B cell (primary cell): ENCODE results near the gene CLDND2. TPM values are rescaled to one million over a fixed set of nuclear protein-coding genes. Genes with fewer than 3 reads are reported as not detected.

Source experiments
- ATAC-seq: fragments of 200-7000 bp; cut with Tn5 transposase; one replicate; pipeline ENCODE4 v1.10.0; 2021; ENCODE audit warnings: low read depth, mild to moderate bottlenecking, moderate number of reproducible peaks, moderate library complexity
- CTCF ChIA-PET: fragments of 350-600 bp; sonication (Branson Sonifier 250); formaldehyde crosslinking; loops from one replicate; lab custom pipeline; 2021; ENCODE audit warnings: antibody characterized with exemption, inconsistent platforms; lab: Charles Lee
- POLR2A ChIA-PET: fragments of 350-600 bp; sonication (Branson Sonifier 250); formaldehyde crosslinking; loops from one replicate; lab custom pipeline; 2021; ENCODE audit warnings: antibody characterized with exemption; lab: Charles Lee
- DNase-seq: peaks from one replicate; pipeline ENCODE4 v3.0.0; 2013
- H2AFZ ChIP-seq: 2 replicates; pipeline ENCODE4 v1.6.1; 2012; ENCODE audit warnings: mild to moderate bottlenecking, low read depth, low read length; ENCODE audit not compliant: insufficient read depth, poor library complexity, severe bottlenecking
- H3K27ac ChIP-seq, 2 donors: 1 replicate in 1 of 2; 2 replicates in 1 of 2; pipeline ENCODE4 v1.5.1; 2012 to 2013; ENCODE audit warnings: low read length in 2 of 2, mild to moderate bottlenecking in 2 of 2, moderate library complexity in 1 of 2
- H3K27me3 ChIP-seq, 4 experiments: fragments of 200-600 bp in 1 of 4; sonication (generic) in 1 of 4; replicated peaks in 1 of 4; 1 replicate in 2 of 4; 2 replicates in 2 of 4; pipeline versions ENCODE4 v1.6.1 to v1.7.0; 2013 to 2016; ENCODE audit warnings: low read length in 3 of 4, mild to moderate bottlenecking in 2 of 4, mixed read lengths in 1 of 4, moderate library complexity in 1 of 4; ENCODE audit not compliant: insufficient read depth in 4 of 4, control insufficient read depth in 3 of 4; ENCODE audit errors: control extremely low read depth in 1 of 4
- H3K36me3 ChIP-seq, 2 experiments: replicated peaks in 1 of 2; 1 replicate in 1 of 2; 2 replicates in 1 of 2; pipeline versions ENCODE4 v1.6.1 to v1.7.1; 2013; ENCODE audit warnings: low read length in 1 of 2; ENCODE audit not compliant: insufficient read depth in 2 of 2, control insufficient read depth in 1 of 2; ENCODE audit errors: control extremely low read depth in 1 of 2, extremely low read depth in 1 of 2
- H3K4me1 ChIP-seq, 2 donors: fragments of 200-600 bp in 1 of 2; sonication (generic) in 1 of 2; 1 replicate in 1 of 2; 2 replicates in 1 of 2; pipeline versions ENCODE4 v1.5.1 to v1.6.1; 2013 to 2017; ENCODE audit warnings: low read length in 2 of 2; ENCODE audit not compliant: control insufficient read depth in 2 of 2, insufficient read depth in 2 of 2
- H3K4me2 ChIP-seq: replicated peaks from 2 replicates; pipeline ENCODE3; 2012; ENCODE audit warnings: mild to moderate bottlenecking, low read depth, low read length; ENCODE audit not compliant: poor library complexity, severe bottlenecking
- H3K4me3 ChIP-seq, 5 experiments: fragments of 200-600 bp in 1 of 5; sonication (generic) in 1 of 5; 1 replicate in 3 of 5; 2 replicates in 2 of 5; pipeline versions ENCODE4 v1.5.1 to v1.7.0; 2011 to 2016; ENCODE audit warnings: low read length in 4 of 5, mild to moderate bottlenecking in 4 of 5, low read depth in 2 of 5, control low read depth in 1 of 5, moderate library complexity in 1 of 5; ENCODE audit not compliant: insufficient read depth in 1 of 5; ENCODE audit errors: control extremely low read depth in 1 of 5, extremely low read depth in 1 of 5
- H3K79me2 ChIP-seq: fragments of 200-600 bp; sonication (generic); one replicate; pipeline ENCODE4 v1.6.0; 2016; ENCODE audit warnings: low read length; ENCODE audit not compliant: control insufficient read depth, insufficient read depth
- H3K9ac ChIP-seq: fragments of 200-600 bp; sonication (generic); 2 replicates; pipeline ENCODE4 v1.6.1; 2017; ENCODE audit warnings: mild to moderate bottlenecking, low read length, moderate library complexity
- H3K9me3 ChIP-seq, 3 donors: one replicate each; pipeline versions ENCODE4 v1.6.1 to v1.7.1; 2013; ENCODE audit warnings: low read length in 2 of 3; ENCODE audit not compliant: control insufficient read depth in 2 of 3, insufficient read depth in 1 of 3; ENCODE audit errors: control extremely low read depth in 1 of 3
- H4K20me1 ChIP-seq: 2 replicates; pipeline ENCODE4 v1.6.0; 2012; ENCODE audit warnings: mild to moderate bottlenecking, low read length; ENCODE audit not compliant: insufficient read depth, control insufficient read depth, poor library complexity, severe bottlenecking
- H3K27ac Mint-ChIP-seq: one replicate; pipeline ENCODE4 v1.8.0; 2021; ENCODE audit warnings: mixed read lengths
- H3K27me3 Mint-ChIP-seq: one replicate; pipeline ENCODE4 v1.8.0; 2021; ENCODE audit warnings: mixed read lengths
- H3K4me1 Mint-ChIP-seq: one replicate; pipeline ENCODE4 v1.8.0; 2021; ENCODE audit warnings: mixed read lengths
- H3K4me3 Mint-ChIP-seq: one replicate; pipeline ENCODE4 v1.8.0; 2021; ENCODE audit warnings: mixed read lengths
- H3K9me3 Mint-ChIP-seq: one replicate; pipeline ENCODE4 v1.8.0; 2022; ENCODE audit warnings: mixed read lengths; ENCODE audit not compliant: insufficient read depth
- CTCF ChIP-seq: fragments of 200-600 bp; IDR thresholded peaks from one replicate; pipeline ENCODE4 v1.8.0; 2022; ENCODE audit warnings: antibody characterized with exemption, mild to moderate bottlenecking
- EZH2 ChIP-seq: IDR thresholded peaks from 2 replicates; pipeline ENCODE4 v1.6.1; 2012; ENCODE audit warnings: borderline replicate concordance, low read depth, mild to moderate bottlenecking, moderate library complexity, low read length; ENCODE audit not compliant: insufficient read depth, poor library complexity, severe bottlenecking
- WGBS: methylation state at CpG from one replicate; pipeline ENCODE4 v1.1.5; 2013; ENCODE audit warnings: missing lambda C conversion rate; ENCODE audit not compliant: insufficient coverage; 5-methylcytosine and 5-hydroxymethylcytosine counted together
- intact Hi-C: fragments of 100-400 bp; cut with micrococcal nuclease; formaldehyde crosslinking; loops from one replicate; pipeline ENCODE4 v1.10.0; 2022
- polyA plus RNA-seq: library from polyadenylated mRNA; depleted of rRNA; stranded (reverse); fragments of >200 nt; gene quantifications from 2 replicates; pipeline ENCODE4 v1.2.3, GENCODE V29; 2012
- total RNA-seq, 2 donors: library from RNA; stranded (reverse); fragments of 120-200 nt in 1 of 2; gene quantifications; 1 replicate in 1 of 2; 2 replicates in 1 of 2; pipeline versions ENCODE4 v1.2.3 to v1.2.4, GENCODE V29; 2013 to 2022

CLDND2 gene
- total and polyA plus RNA-seq, 2 donors (not counting 1 experiment from before 2014, with no cell fraction given): 1.9 TPM; not detected in 1

- no peak for TF ChIP-seq EZH2
- no peak for TF ChIP-seq CTCF
- H3K27me3 Mint-ChIP-seq: no peaks in the 10 kb centered on the region
- no peak overlapping the region for H3K27ac Mint-ChIP-seq
- H3K36me3 ChIP-seq: no peaks in the 10 kb centered on the region
- H3K4me3 Mint-ChIP-seq: peak overlapping the region; percentile 10
- no peak overlapping the region for H3K9ac ChIP-seq
- H2AFZ ChIP-seq: no peak overlapping the region
- no peaks in the 10 kb centered on the region for H3K9me3 Mint-ChIP-seq
- DNase-seq (no peak), ATAC-seq (no peak)
- H4K20me1 ChIP-seq: no peaks in the 10 kb centered on the region
- H3K4me3 ChIP-seq: no peak overlapping the region
- ChIA-PET POLR2A (interaction anchor here (1.1 to 2.8 kb wide), 2 partner anchors 45 to 56 kb away, joined by 3 to 11 read pairs; no protein-coding TSS in a partner anchor), CTCF (interaction anchor here (0.7 to 9.2 kb wide), 8 partner anchors 11 to 259 kb away, joined by 3 to 98 read pairs (median 11); partner anchors contain the start of genes CLDND2, SIGLEC10 and VSIG10L)
- no peaks in the 10 kb centered on the region for H3K27me3 ChIP-seq
- WGBS: no CpG with 5 or more reads among the region's 2 CpGs
- H3K79me2 ChIP-seq: no peaks in the 10 kb centered on the region
- intact Hi-C loops: no loop called here
- no peak overlapping the region for H3K27ac ChIP-seq
- H3K4me1 ChIP-seq: peaks cover 14 to 22% of the 10 kb centered on the region in 2 donors
- H3K4me2 ChIP-seq: no peak overlapping the region
- peaks cover 0 to 6% (median 0%) of the 10 kb centered on the region in 3 donors for H3K9me3 ChIP-seq
- H3K4me1 Mint-ChIP-seq: peaks cover 26% of the 10 kb centered on the region
Observed at GRCh38 chr19:51396175-51396574, 27.4 kb upstream of the CLDND2 start.
